Naive thymus-derived CD8-positive, alpha-beta T cell (primary cell): ENCODE results near the gene IQCC. TPM values are rescaled to one million over a fixed set of nuclear protein-coding genes. Genes with fewer than 3 reads are reported as not detected.

Experiments
- ATAC-seq, 2 donors: fragments of 150-1000 bp; cut with Tn5 transposase in 1 of 2; sonication (Bioruptor Pico), chemical (Tn5 transposase) in 1 of 2; 1 replicate in 1 of 2; 2 replicates in 1 of 2; pipeline ENCODE4 v1.10.0; 2021; ENCODE audit warnings: mild to moderate bottlenecking in 2 of 2, moderate library complexity in 2 of 2
- POLR2A ChIA-PET: fragments of 350-600 bp; sonication (Branson Sonifier 250); formaldehyde crosslinking; loops from one replicate; lab custom pipeline; 2021; ENCODE audit warnings: antibody characterized with exemption; lab: Charles Lee
- DNase-seq, 10 donors: peaks; one replicate each; pipeline versions ENCODE4 v3.0.0 to v3.0.0-alpha.2; 2020 to 2022
- H3K27ac Mint-ChIP-seq, 10 donors: one replicate each; pipeline ENCODE4 v1.8.0; 2020 to 2022; ENCODE audit warnings: mild to moderate bottlenecking in 10 of 10, mixed read lengths in 10 of 10, moderate library complexity in 4 of 10, inconsistent platforms in 1 of 10
- H3K27me3 Mint-ChIP-seq, 5 donors: one replicate each; pipeline ENCODE4 v1.8.0; 2021 to 2022; ENCODE audit warnings: mixed read lengths in 5 of 5
- H3K36me3 Mint-ChIP-seq, 3 donors: one replicate each; pipeline ENCODE4 v1.8.0; 2020 to 2022; ENCODE audit warnings: mixed read lengths in 3 of 3, mild to moderate bottlenecking in 2 of 3, inconsistent platforms in 1 of 3
- H3K4me1 Mint-ChIP-seq, 4 donors: one replicate each; pipeline ENCODE4 v1.8.0; 2021 to 2022; ENCODE audit warnings: mixed read lengths in 4 of 4
- H3K4me3 Mint-ChIP-seq, 10 donors: one replicate each; pipeline ENCODE4 v1.8.0; 2020 to 2022; ENCODE audit warnings: mild to moderate bottlenecking in 10 of 10, mixed read lengths in 10 of 10, moderate library complexity in 6 of 10, inconsistent platforms in 1 of 10
- H3K9me3 Mint-ChIP-seq, 9 donors: one replicate each; pipeline ENCODE4 v1.8.0; 2020 to 2022; ENCODE audit warnings: mixed read lengths in 9 of 9, mild to moderate bottlenecking in 3 of 9, inconsistent platforms in 1 of 9, moderate library complexity in 1 of 9
- polyA plus RNA-seq, 3 donors: library from polyadenylated mRNA; unstranded; fragments of 300-500 nt; fragmentation: Illumina TruSeq; gene quantifications; one replicate each; pipeline ENCODE4 v1.2.3, GENCODE V29; 2021
- total RNA-seq, 8 experiments: library from RNA in 2 of 8; stranded (reverse) in 2 of 8; gene quantifications; one replicate each; pipeline ENCODE4 v1.2.3 and lab custom pipeline; 2021 to 2026

IQCC gene
- total and polyA plus RNA-seq, 5 experiments from 2014 or later: 0.60 to 2.1 (median 0.92) TPM

- Mint-ChIP-seq H3K36me3 (peaks cover 0 to 29% (median 3%) of the 10 kb centered on the region in 3 donors), H3K9me3 (no peaks in the 10 kb centered on the region), H3K4me1 (peaks cover 7 to 22% (median 16%) of the 10 kb centered on the region in 4 donors), H3K4me3 (no peak overlapping the region), H3K27ac (peak overlapping the region in 6 of 10 donors; percentile 22 to 80 (median 55)), H3K27me3 (no peaks in the 10 kb centered on the region)
- DNase-seq (peak; percentile 34 to 76 (median 46)), ATAC-seq (peak; percentile 90 to 92)
- POLR2A ChIA-PET: interaction anchor here (0.6 to 4.0 kb wide), 20 partner anchors 10 to 144 kb away, joined by 3 to 17 read pairs (median 4); partner anchors contain the start of genes CCDC28B, HDAC1, IQCC and KPNA6
These were observed 10.4 kb downstream of the IQCC start for GRCh38 chr1:32215629-32216480.

DNA sequence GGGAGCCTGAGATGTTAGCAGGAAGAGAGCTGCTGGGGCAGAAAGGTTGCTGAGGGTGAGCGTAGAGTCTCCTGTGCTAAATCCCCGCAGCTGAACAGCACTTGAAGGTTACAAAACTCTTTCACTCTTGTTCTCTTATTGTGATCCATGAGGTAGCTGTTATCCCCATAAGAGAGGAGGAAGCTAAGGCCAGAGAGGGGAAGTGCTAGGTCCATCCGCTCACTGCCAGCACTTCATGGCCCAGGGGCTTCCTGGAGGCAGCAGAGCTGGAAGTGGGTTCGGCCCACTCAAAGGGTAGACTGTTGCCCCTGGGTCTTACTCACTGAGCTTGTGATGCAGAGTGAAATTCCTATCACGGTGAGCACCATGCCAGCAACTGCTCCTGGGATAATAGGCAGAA lies 11.1 kb downstream of the IQCC start:
- H3K4me3 Mint-ChIP-seq: no peak overlapping the region
- H3K9me3 Mint-ChIP-seq: no peaks in the 10 kb centered on the region
- POLR2A ChIA-PET: interaction anchor here (0.8 to 4.0 kb wide), 11 partner anchors 10 to 143 kb away, joined by 3 to 17 read pairs (median 7); partner anchors contain the start of genes HDAC1, IQCC, MARCKSL1 and TXLNA
- H3K27me3 Mint-ChIP-seq: no peaks in the 10 kb centered on the region
- peak overlapping the region in 2 of 10 donors; percentile 28 to 80 for H3K27ac Mint-ChIP-seq
- peaks cover 0 to 29% (median 3%) of the 10 kb centered on the region in 3 donors for H3K36me3 Mint-ChIP-seq
- H3K4me1 Mint-ChIP-seq: peaks cover 10 to 29% (median 23%) of the 10 kb centered on the region in 4 donors
- ATAC-seq (no peak), DNase-seq (no peak)

DNA sequence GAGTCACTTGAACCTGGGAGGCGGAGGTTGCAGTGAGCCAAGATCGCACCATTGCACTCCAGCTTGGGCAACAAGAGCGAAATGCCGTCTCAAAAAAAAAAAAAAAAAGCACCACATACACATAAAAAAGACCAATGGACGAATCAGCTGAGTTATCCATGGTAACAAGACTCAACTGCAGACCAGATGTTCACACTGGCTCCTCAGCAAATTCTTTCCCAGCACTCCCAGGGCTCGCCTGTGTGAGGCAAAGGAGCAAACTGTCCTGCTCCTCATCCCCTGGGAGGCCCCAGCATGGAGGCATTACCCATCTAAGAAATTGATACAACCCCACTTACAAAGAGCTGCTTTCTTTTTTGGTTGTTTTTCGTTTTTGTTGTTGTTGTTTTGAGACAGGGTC lies 13.6 kb downstream of the IQCC start:
- POLR2A ChIA-PET: interaction anchor here (0.6 to 50.5 kb wide), 3 partner anchors 40 to 171 kb away, joined by 3 to 2080 read pairs (median 3); partner anchors contain the start of genes FAM167B, HDAC1, LCK and TXLNA
- no peaks in the 10 kb centered on the region for H3K27me3 Mint-ChIP-seq
- ATAC-seq (no peak), DNase-seq (no peak)
- H3K9me3 Mint-ChIP-seq: no peaks in the 10 kb centered on the region
- H3K4me1 Mint-ChIP-seq: peaks cover 13 to 50% (median 40%) of the 10 kb centered on the region in 4 donors
- peaks cover 0 to 31% (median 3%) of the 10 kb centered on the region in 3 donors for H3K36me3 Mint-ChIP-seq
- peak overlapping the region in 3 of 10 donors; percentile 29 to 53 (median 31) for H3K27ac Mint-ChIP-seq
- peak overlapping the region in 2 of 10 donors; percentile 14 to 45 for H3K4me3 Mint-ChIP-seq

DNA sequence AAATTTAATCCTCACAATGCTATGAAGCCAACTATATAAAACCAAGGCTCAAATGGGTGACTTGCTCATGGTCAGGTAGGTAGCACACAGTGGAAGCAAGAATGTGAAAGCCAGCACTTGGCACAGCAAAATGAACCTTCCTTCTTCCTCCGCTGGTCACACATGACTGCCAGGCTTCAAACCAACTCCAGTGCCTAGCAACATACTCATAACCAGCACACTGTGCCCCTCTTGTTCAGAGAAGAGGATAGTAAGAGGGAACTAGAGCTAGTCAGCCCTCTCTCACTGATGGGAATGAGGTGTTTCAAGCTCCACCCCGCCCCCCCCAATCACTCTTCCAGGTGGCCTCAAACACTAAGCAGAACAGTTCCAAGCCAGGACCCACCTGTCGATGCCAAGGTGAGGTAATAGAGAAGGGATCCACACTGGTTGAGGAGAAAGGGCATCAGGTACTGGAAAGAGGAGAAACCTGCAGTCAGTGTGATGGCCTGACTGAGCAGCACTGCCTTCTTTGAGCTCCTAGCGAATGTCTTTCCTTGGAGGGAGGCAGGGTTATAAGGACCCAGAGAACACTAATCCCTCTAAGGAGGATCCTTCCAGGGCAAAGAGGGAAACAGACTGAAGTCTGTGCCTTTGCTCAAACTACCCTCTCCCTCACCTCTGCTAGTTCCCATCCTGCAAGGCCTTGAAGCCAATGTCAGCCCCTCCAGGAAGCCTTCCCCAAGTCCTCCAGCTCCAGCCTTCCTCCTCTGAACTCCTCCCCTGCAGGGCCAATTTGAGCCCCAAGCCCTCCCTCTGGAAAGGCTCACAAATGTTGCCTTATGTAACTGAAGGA lies 15.5 kb downstream of the IQCC start:
- DNase-seq: no peak
- H3K4me1 Mint-ChIP-seq: peaks cover 17 to 55% (median 44%) of the 10 kb centered on the region in 4 donors
- H3K36me3 Mint-ChIP-seq: peaks cover 0 to 41% (median 3%) of the 10 kb centered on the region in 3 donors
- peak overlapping the region; percentile 90 to 99 (median 96) for H3K4me3 Mint-ChIP-seq
- POLR2A ChIA-PET: interaction anchor here (0.9 to 50.5 kb wide), 6 partner anchors 15 to 101 kb away, joined by 3 to 2080 read pairs (median 4); partner anchors contain the start of genes FAM167B, HDAC1, IQCC and LCK
- no peaks in the 10 kb centered on the region for H3K9me3 Mint-ChIP-seq
- H3K27ac Mint-ChIP-seq: peak overlapping the region; percentile 95 to 100 (median 99)
- H3K27me3 Mint-ChIP-seq: no peaks in the 10 kb centered on the region
- no peak for ATAC-seq

GRCh38 chr1:32221581-32221979 lies 16.1 kb downstream of the IQCC start:
- Mint-ChIP-seq H3K27ac (peak overlapping the region; percentile 95 to 100 (median 99)), H3K36me3 (peaks cover 0 to 44% (median 0%) of the 10 kb centered on the region in 3 donors), H3K4me3 (peak overlapping the region; percentile 90 to 99 (median 96)), H3K4me1 (peaks cover 14 to 53% (median 41%) of the 10 kb centered on the region in 4 donors), H3K9me3 (no peaks in the 10 kb centered on the region), H3K27me3 (no peaks in the 10 kb centered on the region)
- POLR2A ChIA-PET: interaction anchor here (0.9 to 50.5 kb wide), 6 partner anchors 16 to 115 kb away, joined by 3 to 2080 read pairs (median 6); partner anchors contain the start of genes FAM167B, HDAC1, IQCC and LCK
- no peak for DNase-seq
- ATAC-seq: no peak

DNA sequence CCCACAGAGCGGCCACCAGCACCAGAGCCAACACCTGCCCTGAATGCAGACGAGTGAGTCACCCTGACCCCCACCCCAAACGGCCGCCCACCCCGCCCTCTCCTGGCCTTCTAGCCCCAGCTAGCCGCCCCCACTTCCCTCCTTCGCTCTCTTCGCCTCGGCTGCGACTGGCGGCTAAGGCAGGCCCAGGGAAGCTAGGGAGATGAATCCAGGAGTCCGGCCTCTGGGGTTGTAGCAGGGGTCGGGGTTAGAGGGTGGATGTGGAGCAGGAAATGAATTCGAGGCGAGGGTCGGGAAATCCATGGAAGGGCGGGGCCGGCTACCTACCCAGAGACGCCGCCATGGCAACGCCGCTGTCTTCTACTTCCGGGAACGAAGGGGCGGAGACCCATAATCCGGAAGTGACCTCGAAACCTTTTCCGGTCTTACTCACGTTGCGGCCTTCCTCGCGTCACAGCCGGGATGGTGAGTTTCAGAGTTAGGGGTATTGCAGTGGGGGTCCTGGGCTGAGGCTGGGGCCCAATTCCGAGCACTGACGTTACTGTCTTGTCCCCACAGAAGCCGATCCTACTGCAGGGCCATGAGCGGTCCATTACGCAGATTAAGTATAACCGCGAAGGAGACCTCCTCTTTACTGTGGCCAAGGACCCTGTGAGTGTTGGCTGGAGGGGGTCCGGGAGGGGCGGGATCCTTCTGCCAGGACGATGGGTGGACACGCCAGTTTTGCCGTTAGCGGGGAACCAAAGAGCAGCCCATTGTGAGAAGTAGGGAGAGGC lies 16.7 kb downstream of the IQCC start, which contains the start of the genes EIF3I and TMEM234:
Gene EIF3I (plus strand): TSS at position 428 of the 776 bp plus-strand sequence. CDS start 35 bp downstream, at position 463.
Gene TMEM234 (minus strand): TSS at position 374 of the 776 bp plus-strand sequence. CDS start 31 bp downstream, at position 343.
- Mint-ChIP-seq H3K4me3 (peak within 1 kb of the TSS; percentile 90 to 99 (median 96)), H3K36me3 (peaks cover 0 to 44% (median 0%) of the 10 kb centered on the region in 3 donors), H3K9me3 (no peaks in the 10 kb centered on the region), H3K4me1 (peaks cover 14 to 53% (median 41%) of the 10 kb centered on the region in 4 donors), H3K27ac (peak within 1 kb of the TSS; percentile 95 to 100 (median 99)), H3K27me3 (no peaks in the 10 kb centered on the region)
- peak; percentile 89 to 95 for ATAC-seq
- POLR2A ChIA-PET: interaction anchor here (0.5 to 50.5 kb wide), 7 partner anchors 16 to 564 kb away, joined by 3 to 2080 read pairs (median 7); partner anchors contain the start of genes FAM167B, HDAC1, IQCC and LCK
- peak; percentile 75 to 95 (median 90) for DNase-seq

DNA sequence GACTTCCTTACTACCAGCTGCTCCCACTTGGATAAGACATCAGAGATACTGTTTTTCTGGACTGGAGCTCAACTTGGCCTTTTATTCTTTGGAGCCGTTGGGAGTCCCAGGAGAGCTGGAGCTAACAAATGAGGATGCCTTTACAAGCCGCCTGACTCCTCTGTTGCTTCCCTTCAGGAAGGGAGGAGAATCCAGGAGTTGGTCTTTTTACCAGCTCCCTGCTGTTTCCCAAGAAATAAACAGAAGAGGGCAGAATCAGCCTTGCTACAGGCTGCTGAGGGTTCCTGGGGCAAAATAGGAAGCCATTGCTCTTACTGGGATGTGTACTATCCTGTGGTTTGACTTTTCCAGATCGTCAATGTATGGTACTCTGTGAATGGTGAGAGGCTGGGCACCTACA lies 18.2 kb downstream of the IQCC start:
- DNase-seq (no peak), ATAC-seq (no peak)
- Mint-ChIP-seq H3K9me3 (no peaks in the 10 kb centered on the region), H3K36me3 (peaks cover 0 to 46% (median 4%) of the 10 kb centered on the region in 3 donors), H3K27ac (peak overlapping the region; percentile 58 to 100 (median 98)), H3K4me1 (peaks cover 17 to 58% (median 46%) of the 10 kb centered on the region in 4 donors), H3K27me3 (no peaks in the 10 kb centered on the region), H3K4me3 (peak overlapping the region; percentile 90 to 99 (median 96))
- POLR2A ChIA-PET: interaction anchor here (0.5 to 50.5 kb wide), 6 partner anchors 16 to 151 kb away, joined by 3 to 2080 read pairs (median 6); partner anchors contain the start of genes FAM167B, HDAC1, LCK and MARCKSL1

GRCh38 chr1:32224285-32224684 lies 18.8 kb downstream of the IQCC start:
- DNase-seq (no peak), ATAC-seq (no peak)
- Mint-ChIP-seq H3K4me1 (peaks cover 17 to 58% (median 45%) of the 10 kb centered on the region in 4 donors), H3K9me3 (no peaks in the 10 kb centered on the region), H3K4me3 (peak overlapping the region; percentile 50 to 99 (median 94)), H3K36me3 (peaks cover 0 to 52% (median 8%) of the 10 kb centered on the region in 3 donors), H3K27ac (peak overlapping the region in 9 of 10 donors; percentile 58 to 100 (median 97)), H3K27me3 (no peaks in the 10 kb centered on the region)
- POLR2A ChIA-PET: interaction anchor here (0.6 to 50.5 kb wide), 3 partner anchors 46 to 146 kb away, joined by 3 to 2080 read pairs (median 3); partner anchors contain the start of genes FAM167B, HDAC1, LCK and MARCKSL1

GRCh38 chr1:32228771-32229170 lies 23.3 kb downstream of the IQCC start:
- POLR2A ChIA-PET: interaction anchor here (0.7 to 50.5 kb wide), 3 partner anchors 12 to 110 kb away, joined by 4 to 2080 read pairs (median 12); partner anchors contain the start of genes FAM167B, HDAC1 and LCK
- no peaks in the 10 kb centered on the region for H3K9me3 Mint-ChIP-seq

GRCh38 chr1:32231843-32232432 lies 26.5 kb downstream of the IQCC start:
- Mint-ChIP-seq H3K9me3 (no peaks in the 10 kb centered on the region), H3K4me1 (peaks cover 0 to 9% (median 7%) of the 10 kb centered on the region in 4 donors), H3K27me3 (no peaks in the 10 kb centered on the region), H3K36me3 (peaks cover 0 to 54% (median 8%) of the 10 kb centered on the region in 3 donors), H3K27ac (peak overlapping the region in 6 of 10 donors; percentile 21 to 77 (median 58)), H3K4me3 (no peak overlapping the region)
- DNase-seq (no peak), ATAC-seq (no peak)
- POLR2A ChIA-PET: interaction anchor here (50.5 kb wide), 1 partner anchor 39 kb away, joined by 2080 read pairs; the partner anchor contains the start of genes FAM167B, HDAC1 and LCK

More at GRCh38 chr1:32228771-32229170, 23.3 kb downstream of the IQCC start:
- no peak for ATAC-seq
- DNase-seq: no peak
- Mint-ChIP-seq H3K27me3 (no peaks in the 10 kb centered on the region), H3K4me1 (peaks cover 10 to 22% (median 17%) of the 10 kb centered on the region in 4 donors), H3K36me3 (peaks cover 0 to 80% (median 8%) of the 10 kb centered on the region in 3 donors), H3K27ac (peak overlapping the region in 5 of 10 donors; percentile 28 to 60 (median 41)), H3K4me3 (no peak overlapping the region)
